SK-N-SH treated with all-trans-retinoic acid at 6 μM for 48 hours (cell line): ENCODE data around the gene RBMS3.
"Not testable (repeated sequence)": the region's sequence is repeated elsewhere in the genome, so short reads cannot be mapped to it uniquely, and the experiment has no call there.

ENCODE experiments used
- ATAC-seq: fragments of 200-7000 bp; cut with Tn5 transposase; 3 replicates; pipeline ENCODE4 v1.9.1; 2020; ENCODE audit warnings: mild to moderate bottlenecking, moderate library complexity
- ARNTL ChIP-seq: fragments of 450-650 bp; formaldehyde crosslinking; IDR thresholded peaks from 2 replicates; pipeline ENCODE4 v1.5.0; 2020; ENCODE audit warnings: low read depth, mild to moderate bottlenecking, moderate library complexity, borderline replicate concordance
- BACH2 ChIP-seq: fragments of 250-450 bp; sonication (Bioruptor Pico); IDR thresholded peaks from 2 replicates; pipeline ENCODE4 v1.9.0; 2021; ENCODE audit warnings: mild to moderate bottlenecking, borderline replicate concordance
- CREB5 ChIP-seq: fragments of 250-450 bp; sonication (Bioruptor Pico); IDR thresholded peaks from 2 replicates; pipeline ENCODE4 v1.5.1; 2020; ENCODE audit warnings: low read depth, mild to moderate bottlenecking, moderate library complexity
- CSDC2 ChIP-seq: fragments of 250-450 bp; sonication (Bioruptor Pico); IDR thresholded peaks from 2 replicates; pipeline ENCODE4 v1.5.0; 2020; ENCODE audit warnings: mild to moderate bottlenecking, moderate library complexity
- ESRRG ChIP-seq: fragments of 250-450 bp; sonication (Bioruptor Pico); IDR thresholded peaks from 2 replicates; pipeline ENCODE4 v1.6.1; 2021; ENCODE audit warnings: mild to moderate bottlenecking
- GLIS3 ChIP-seq: fragments of 250-450 bp; sonication (Bioruptor Pico); IDR thresholded peaks from 2 replicates; pipeline ENCODE4 v1.5.0; 2020; ENCODE audit warnings: mild to moderate bottlenecking, moderate library complexity
- ISL1 ChIP-seq: fragments of 250-450 bp; sonication (Bioruptor Pico); IDR thresholded peaks from 2 replicates; pipeline ENCODE4 v2.1.2; 2022; ENCODE audit warnings: mild to moderate bottlenecking, moderate library complexity
- PATZ1 ChIP-seq: fragments of 250-450 bp; sonication (Bioruptor Pico); IDR thresholded peaks from 2 replicates; pipeline ENCODE4 v1.8.0; 2020; ENCODE audit warnings: mild to moderate bottlenecking, moderate library complexity, borderline replicate concordance
- PPARA ChIP-seq: fragments of 250-450 bp; sonication (Bioruptor Pico); IDR thresholded peaks from 2 replicates; pipeline ENCODE4 v1.5.0; 2020; ENCODE audit warnings: mild to moderate bottlenecking, borderline replicate concordance
- RARB ChIP-seq: fragments of 250-450 bp; sonication (Bioruptor Pico); IDR thresholded peaks from 2 replicates; pipeline ENCODE4 v1.8.0; 2021; ENCODE audit warnings: mild to moderate bottlenecking, moderate library complexity
- SNAI2 ChIP-seq: fragments of 250-450 bp; sonication (Bioruptor Pico); IDR thresholded peaks from 2 replicates; pipeline ENCODE4 v1.5.0; 2020; ENCODE audit warnings: mild to moderate bottlenecking, moderate library complexity
- TCF4 ChIP-seq: fragments of 250-450 bp; sonication (Bioruptor Pico); IDR thresholded peaks from 2 replicates; pipeline ENCODE4 v1.8.0; 2021; ENCODE audit warnings: mild to moderate bottlenecking, moderate library complexity, borderline replicate concordance
- TOX ChIP-seq: fragments of 250-450 bp; sonication (Bioruptor Pico); IDR thresholded peaks from 2 replicates; pipeline ENCODE4 v1.8.0; 2021; ENCODE audit warnings: mild to moderate bottlenecking, moderate library complexity, borderline replicate concordance
- ZC3H10 ChIP-seq: fragments of 250-450 bp; sonication (Bioruptor Pico); IDR thresholded peaks from 2 replicates; pipeline ENCODE4 v1.5.1; 2021; ENCODE audit warnings: mild to moderate bottlenecking, moderate library complexity
- ZFP30 ChIP-seq: fragments of 450-650 bp; formaldehyde crosslinking; IDR thresholded peaks from 2 replicates; pipeline ENCODE4 v1.5.0; 2022; ENCODE audit warnings: mild to moderate bottlenecking, moderate library complexity
- ZNF565 ChIP-seq: fragments of 450-650 bp; formaldehyde crosslinking; conservative IDR thresholded peaks from 2 replicates; pipeline ENCODE4 v1.5.0; 2020; ENCODE audit warnings: low read depth, mild to moderate bottlenecking, moderate library complexity
- ZNF70 ChIP-seq: fragments of 450-650 bp; formaldehyde crosslinking; IDR thresholded peaks from 2 replicates; pipeline ENCODE4 v1.5.0; 2020; ENCODE audit warnings: mild to moderate bottlenecking, moderate library complexity
- ZNF8 ChIP-seq: fragments of 450-650 bp; formaldehyde crosslinking; IDR thresholded peaks from 2 replicates; pipeline ENCODE4 v1.5.0; 2020; ENCODE audit warnings: mild to moderate bottlenecking, moderate library complexity
- TF ChIP-seq, protein P1 (sequence below): fragments of 250-450 bp; sonication (Bioruptor Pico); IDR thresholded peaks from 2 replicates; pipeline ENCODE4 v1.8.0; 2021; ENCODE audit warnings: low read depth, mild to moderate bottlenecking, moderate library complexity, borderline replicate concordance
- TF ChIP-seq, protein P2 (sequence below): fragments of 250-450 bp; sonication (Bioruptor Pico); IDR thresholded peaks from 2 replicates; pipeline ENCODE4 v1.5.1; 2021; ENCODE audit warnings: mild to moderate bottlenecking, moderate library complexity
- TF ChIP-seq, protein P3 (sequence below): fragments of 250-450 bp; sonication (Bioruptor Pico); IDR thresholded peaks from 2 replicates; pipeline ENCODE4 v1.5.0; 2020; ENCODE audit warnings: mild to moderate bottlenecking, moderate library complexity

RBMS3 gene

DNA sequence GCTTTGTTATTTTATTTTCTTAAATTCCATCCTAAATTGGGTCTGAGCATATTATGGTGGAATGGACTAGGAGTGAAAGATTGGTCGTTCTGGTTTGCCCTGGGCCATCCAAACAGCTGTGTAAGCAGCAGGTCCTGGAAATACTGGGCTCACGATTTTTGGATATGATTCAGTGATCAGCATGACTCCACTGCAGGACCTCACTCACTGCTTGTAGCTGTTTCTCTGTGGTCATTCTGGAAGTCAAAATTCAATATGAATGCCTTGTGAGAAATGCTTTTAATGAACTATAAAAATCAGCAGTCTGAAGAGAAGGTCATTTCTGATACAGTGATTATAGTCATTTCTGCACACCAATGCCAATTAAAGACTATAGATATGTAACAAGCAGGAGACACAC is 185.0 kb downstream of the RBMS3 start:
- TF ChIP-seq ESRRG (CRISPR knock-in tag), result no peak
- TF ChIP-seq ARNTL (CRISPR knock-in tag), result no peak
- no peak for TF ChIP-seq ZFP30 (CRISPR knock-in tag)
- no peak for TF ChIP-seq RARB
- TF ChIP-seq PATZ1, result no peak
- peak; percentile 81 for ATAC-seq

DNA sequence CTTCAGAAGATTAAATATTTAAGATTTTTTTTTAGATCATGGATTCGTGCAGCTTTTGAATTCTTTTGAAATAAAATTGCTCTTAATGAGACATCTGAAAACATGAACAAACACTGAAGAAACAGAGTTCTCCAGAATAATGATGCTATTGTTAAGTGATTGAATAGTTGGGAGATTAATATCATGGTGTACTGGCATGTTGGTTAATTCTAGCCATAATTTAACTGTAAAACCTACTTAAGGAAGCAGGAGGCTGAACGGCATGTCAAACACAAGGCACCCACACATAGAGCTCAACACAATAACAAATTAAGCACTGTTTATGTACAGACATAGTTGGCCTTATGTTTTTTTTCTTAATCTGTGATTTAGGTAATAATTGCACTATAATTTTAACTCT is 185.6 kb downstream of the RBMS3 start:
- no peak; the same call in 2 of the 3 replicates for ATAC-seq
- TF ChIP-seq TOX (CRISPR knock-in tag), result no peak
- TF ChIP-seq GLIS3, result no peak
- TF ChIP-seq, protein P1, sequence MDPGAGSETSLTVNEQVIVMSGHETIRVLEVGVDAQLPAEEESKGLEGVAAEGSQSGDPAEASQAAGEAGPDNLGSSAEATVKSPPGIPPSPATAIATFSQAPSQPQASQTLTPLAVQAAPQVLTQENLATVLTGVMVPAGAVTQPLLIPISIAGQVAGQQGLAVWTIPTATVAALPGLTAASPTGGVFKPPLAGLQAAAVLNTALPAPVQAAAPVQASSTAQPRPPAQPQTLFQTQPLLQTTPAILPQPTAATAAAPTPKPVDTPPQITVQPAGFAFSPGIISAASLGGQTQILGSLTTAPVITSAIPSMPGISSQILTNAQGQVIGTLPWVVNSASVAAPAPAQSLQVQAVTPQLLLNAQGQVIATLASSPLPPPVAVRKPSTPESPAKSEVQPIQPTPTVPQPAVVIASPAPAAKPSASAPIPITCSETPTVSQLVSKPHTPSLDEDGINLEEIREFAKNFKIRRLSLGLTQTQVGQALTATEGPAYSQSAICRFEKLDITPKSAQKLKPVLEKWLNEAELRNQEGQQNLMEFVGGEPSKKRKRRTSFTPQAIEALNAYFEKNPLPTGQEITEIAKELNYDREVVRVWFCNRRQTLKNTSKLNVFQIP (CRISPR knock-in tag), result no peak
- no peak for TF ChIP-seq ZFP30 (CRISPR knock-in tag)
- no peak for TF ChIP-seq ZNF565 (CRISPR knock-in tag)
- TF ChIP-seq ISL1 (CRISPR knock-in tag), result peak; percentile 54
- no peak for TF ChIP-seq CSDC2

DNA sequence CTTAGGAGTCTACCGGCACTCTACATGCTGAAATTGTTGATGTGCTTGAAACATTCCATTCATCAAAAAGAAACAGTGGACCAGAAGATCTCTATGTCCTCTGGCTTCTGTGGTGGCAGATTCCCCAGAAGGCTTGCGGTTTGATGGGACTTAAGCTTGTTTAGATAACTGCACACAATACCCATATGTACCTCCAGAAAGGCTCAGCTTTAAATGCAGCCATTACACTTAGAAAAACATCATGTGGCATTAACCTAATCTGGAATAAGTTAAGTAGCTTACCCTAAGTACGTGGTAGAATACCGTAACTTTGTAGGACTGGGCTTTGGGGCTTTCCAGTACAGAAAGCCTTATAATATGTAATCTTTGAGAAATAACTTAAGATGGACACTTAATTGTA is 187.3 kb downstream of the RBMS3 start:
- no peak for ATAC-seq

GRCh38 chr3:29473481-29474170 is 192.8 kb downstream of the RBMS3 start:
- ATAC-seq, result not testable (repeated sequence)

More for the DNA sequence above, 187.3 kb downstream of the RBMS3 start:
- no peak for TF ChIP-seq TOX (CRISPR knock-in tag)
- no peak for TF ChIP-seq ISL1 (CRISPR knock-in tag)
- TF ChIP-seq PPARA (CRISPR knock-in tag), result no peak
- no peak for TF ChIP-seq CREB5
- TF ChIP-seq ZC3H10 (CRISPR knock-in tag), result no peak
- TF ChIP-seq ESRRG (CRISPR knock-in tag), result no peak
- no peak for TF ChIP-seq RARB
- TF ChIP-seq ZNF565 (CRISPR knock-in tag), result no peak
- TF ChIP-seq SNAI2 (CRISPR knock-in tag), result no peak
- no peak for TF ChIP-seq ARNTL (CRISPR knock-in tag)
- TF ChIP-seq, protein P1 (CRISPR knock-in tag), result no peak
- TF ChIP-seq BACH2 (CRISPR knock-in tag), result no peak
- TF ChIP-seq ZNF8 (CRISPR knock-in tag), result no peak

DNA sequence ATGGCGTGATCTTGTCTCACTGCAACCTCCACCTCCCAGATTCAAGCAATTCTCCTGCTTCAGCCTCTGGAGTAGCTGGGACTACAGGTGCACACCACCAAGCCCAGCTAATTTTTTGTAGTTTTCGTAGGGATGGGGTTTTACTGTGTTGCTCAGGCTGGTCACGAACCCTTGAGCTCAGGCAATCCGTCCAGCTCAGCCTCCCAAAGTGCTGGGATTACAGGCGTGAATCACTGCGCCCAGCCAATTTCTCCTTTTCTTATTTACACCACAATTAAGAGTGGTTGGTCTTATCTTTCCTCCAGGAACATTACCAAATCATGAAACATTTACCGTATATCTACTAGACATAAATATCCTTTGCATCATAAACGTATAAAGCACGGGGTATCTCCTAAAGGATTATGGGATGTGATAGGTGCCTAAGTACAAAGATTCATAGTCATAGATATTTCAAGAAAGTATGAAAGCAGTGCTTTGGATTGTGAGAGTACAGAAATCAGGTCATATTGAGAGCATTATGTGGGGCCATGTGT is 194.5 kb downstream of the RBMS3 start:
- ATAC-seq, result no peak
- TF ChIP-seq TCF4 (CRISPR knock-in tag), result peak; percentile 34; the same call in 1 of the 2 replicates
- no peak for TF ChIP-seq CSDC2
- TF ChIP-seq, protein P2, sequence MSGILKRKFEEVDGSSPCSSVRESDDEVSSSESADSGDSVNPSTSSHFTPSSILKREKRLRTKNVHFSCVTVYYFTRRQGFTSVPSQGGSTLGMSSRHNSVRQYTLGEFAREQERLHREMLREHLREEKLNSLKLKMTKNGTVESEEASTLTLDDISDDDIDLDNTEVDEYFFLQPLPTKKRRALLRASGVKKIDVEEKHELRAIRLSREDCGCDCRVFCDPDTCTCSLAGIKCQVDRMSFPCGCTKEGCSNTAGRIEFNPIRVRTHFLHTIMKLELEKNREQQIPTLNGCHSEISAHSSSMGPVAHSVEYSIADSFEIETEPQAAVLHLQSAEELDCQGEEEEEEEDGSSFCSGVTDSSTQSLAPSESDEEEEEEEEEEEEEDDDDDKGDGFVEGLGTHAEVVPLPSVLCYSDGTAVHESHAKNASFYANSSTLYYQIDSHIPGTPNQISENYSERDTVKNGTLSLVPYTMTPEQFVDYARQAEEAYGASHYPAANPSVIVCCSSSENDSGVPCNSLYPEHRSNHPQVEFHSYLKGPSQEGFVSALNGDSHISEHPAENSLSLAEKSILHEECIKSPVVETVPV (CRISPR knock-in tag), result no peak
- no peak for TF ChIP-seq ZNF70 (CRISPR knock-in tag)
- no peak for TF ChIP-seq BACH2 (CRISPR knock-in tag)
- TF ChIP-seq SNAI2 (CRISPR knock-in tag), result no peak
- TF ChIP-seq, protein P3, sequence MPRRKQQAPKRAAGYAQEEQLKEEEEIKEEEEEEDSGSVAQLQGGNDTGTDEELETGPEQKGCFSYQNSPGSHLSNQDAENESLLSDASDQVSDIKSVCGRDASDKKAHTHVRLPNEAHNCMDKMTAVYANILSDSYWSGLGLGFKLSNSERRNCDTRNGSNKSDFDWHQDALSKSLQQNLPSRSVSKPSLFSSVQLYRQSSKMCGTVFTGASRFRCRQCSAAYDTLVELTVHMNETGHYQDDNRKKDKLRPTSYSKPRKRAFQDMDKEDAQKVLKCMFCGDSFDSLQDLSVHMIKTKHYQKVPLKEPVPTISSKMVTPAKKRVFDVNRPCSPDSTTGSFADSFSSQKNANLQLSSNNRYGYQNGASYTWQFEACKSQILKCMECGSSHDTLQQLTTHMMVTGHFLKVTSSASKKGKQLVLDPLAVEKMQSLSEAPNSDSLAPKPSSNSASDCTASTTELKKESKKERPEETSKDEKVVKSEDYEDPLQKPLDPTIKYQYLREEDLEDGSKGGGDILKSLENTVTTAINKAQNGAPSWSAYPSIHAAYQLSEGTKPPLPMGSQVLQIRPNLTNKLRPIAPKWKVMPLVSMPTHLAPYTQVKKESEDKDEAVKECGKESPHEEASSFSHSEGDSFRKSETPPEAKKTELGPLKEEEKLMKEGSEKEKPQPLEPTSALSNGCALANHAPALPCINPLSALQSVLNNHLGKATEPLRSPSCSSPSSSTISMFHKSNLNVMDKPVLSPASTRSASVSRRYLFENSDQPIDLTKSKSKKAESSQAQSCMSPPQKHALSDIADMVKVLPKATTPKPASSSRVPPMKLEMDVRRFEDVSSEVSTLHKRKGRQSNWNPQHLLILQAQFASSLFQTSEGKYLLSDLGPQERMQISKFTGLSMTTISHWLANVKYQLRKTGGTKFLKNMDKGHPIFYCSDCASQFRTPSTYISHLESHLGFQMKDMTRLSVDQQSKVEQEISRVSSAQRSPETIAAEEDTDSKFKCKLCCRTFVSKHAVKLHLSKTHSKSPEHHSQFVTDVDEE (CRISPR knock-in tag), result no peak
- TF ChIP-seq, all 23 proteins: peak for 1
